GM21737 (cell line): ENCODE results near the gene APBB2.

ENCODE experiments used
- ATAC-seq: cut with Tn5 transposase; IDR thresholded peaks from one replicate; pipeline ENCODE4 v1.9.1; 2021; ENCODE audit warnings: mild to moderate bottlenecking, moderate library complexity; ENCODE audit not compliant: unreplicated experiment

Gene APBB2

DNA sequence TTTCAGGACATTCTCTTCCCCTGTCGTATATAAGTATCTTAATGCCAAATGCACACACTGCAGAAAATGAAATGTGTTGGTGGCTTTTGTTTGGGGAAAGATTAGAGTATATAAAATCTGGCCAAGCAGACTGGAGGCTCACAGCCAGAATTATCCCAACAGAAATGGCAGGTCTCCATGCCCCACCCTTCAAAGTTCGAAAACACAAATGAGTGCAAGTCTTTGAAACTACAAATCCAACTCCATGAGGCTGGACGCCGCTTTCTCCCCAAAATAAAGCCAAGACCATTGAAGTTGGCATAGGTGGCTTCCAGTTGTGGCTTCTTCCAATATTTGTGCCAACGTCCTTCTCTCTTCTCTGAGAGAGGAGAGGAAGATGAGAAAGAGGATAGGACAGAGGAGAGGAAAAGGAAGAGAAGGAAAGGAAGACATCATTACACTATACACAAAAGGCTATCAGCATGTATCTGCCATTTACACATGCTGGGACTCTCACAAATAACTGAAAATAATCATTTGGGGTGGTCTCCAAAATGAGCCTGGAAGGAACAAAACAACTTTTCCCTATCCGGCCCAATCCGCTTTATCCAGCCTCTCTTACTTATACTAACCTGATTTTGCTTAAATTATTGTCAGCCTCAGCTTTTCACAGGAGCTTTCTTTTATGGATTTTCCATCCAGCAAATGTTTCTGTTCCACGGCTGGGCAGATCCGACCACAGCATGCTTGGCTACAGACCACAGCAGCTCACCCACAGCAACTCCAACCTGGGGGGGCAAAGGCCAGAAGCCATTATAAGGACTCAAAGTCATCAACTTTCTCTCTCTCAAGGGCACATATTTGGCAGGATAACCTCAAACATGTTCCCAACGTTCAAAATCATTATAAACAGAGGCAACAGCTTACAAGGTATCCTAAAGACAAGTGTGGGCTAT lies 71.7 kb downstream of the APBB2 start:
- ATAC-seq: no peak

DNA sequence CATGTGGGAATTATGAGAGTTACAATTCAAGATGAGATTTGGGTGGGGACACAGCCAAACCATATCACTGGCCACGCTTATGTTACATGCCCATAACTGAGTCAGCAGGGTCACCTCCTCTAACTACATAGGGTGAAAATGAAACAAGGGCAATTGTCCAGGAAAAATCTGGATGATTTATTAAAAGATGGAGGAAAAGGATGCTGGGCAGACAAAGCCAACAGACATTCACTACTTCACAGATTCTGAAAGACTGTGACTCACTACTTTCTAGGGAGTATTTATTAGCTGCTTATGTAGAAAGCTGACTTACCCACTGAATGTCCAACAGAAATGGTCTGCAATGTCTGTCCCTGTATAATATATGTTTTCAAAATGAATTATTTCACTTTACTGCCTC lies 72.4 kb downstream of the APBB2 start:
- no peak for ATAC-seq

- no peak for ATAC-seq
These were observed 73.9 kb downstream of the APBB2 start for GRCh38 chr4:41140410-41140809.

DNA sequence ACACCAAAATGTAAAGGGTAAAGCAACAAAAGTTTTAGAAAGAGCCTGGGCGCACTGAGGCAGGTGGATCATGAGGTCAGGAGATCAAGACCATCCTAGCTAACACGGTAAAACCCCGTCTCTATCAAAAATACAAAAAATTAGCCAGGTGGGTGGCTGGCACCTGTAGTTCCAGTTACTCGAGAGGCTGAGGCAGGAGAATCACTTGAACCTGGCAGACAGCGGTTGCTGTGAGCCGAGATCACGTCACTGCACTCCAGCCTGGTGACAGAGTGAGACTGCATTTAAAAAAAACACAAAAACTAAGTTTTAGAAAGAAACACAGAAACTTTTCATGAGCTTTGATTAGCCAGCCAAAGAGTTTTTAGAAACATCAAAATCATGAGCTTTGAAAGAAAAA lies 76.5 kb downstream of the APBB2 start:
- ATAC-seq: no peak

DNA sequence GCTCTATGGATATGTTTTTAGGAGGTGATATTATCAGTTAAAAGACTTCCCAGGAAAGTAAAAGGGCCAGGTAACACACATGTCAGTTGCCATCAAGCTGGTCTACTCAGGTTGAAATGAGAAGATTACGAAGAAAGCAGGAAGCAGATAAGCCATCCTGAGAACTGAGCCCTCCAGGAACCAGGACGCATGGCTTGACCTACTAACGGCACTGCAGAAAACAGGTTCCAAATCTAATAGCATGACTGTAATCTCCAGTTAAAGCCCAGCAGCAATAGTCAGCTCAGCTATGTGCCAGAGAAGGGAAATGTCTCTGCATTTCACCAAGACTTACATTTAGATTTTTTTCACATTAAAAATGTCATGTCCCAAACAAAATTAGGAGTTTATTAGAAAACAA lies 77.9 kb downstream of the APBB2 start:
- no peak for ATAC-seq

GRCh38 chr4:41135801-41136200 lies 78.5 kb downstream of the APBB2 start:
- no peak for ATAC-seq

- no peak for ATAC-seq
These were observed 79.8 kb downstream of the APBB2 start for GRCh38 chr4:41134581-41134980.

- ATAC-seq: no peak
These were observed 80.8 kb downstream of the APBB2 start for GRCh38 chr4:41133454-41134018.

DNA sequence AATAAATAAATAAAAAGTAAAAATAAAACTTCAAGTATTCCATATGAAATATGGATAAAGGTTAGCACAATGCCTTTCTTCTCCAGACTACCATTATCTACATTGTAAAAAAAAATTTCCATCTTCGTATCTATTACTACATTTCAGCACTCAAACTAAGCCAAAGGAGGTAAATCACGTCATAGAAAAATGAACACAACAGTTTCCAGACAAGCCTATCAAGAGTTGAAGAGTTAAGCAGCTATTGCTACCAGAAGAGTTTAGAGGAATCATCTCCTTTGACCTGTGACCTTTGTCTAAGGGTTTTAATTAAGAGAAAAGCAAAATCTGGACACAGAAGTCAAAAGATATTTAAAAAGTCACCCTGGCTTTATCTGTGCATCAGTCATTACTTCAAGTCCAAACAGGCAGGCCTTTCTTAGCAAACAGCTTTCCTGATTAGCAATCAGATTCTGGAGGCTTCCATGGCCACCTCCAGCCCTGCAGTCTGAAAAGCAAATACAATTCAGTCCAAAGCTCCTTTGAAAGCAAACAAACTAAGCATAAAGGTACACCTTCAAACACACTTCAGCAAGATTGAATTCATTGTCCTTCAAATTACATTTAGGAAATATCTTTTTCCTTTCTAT lies 82.2 kb downstream of the APBB2 start:
- ATAC-seq: no peak

- no peak for ATAC-seq
These were observed 84.4 kb downstream of the APBB2 start for GRCh38 chr4:41129936-41130440.

GRCh38 chr4:41129128-41129754 lies 85.1 kb downstream of the APBB2 start:
- ATAC-seq: no peak

GRCh38 chr4:41125558-41126311 lies 88.6 kb downstream of the APBB2 start:
- ATAC-seq: no peak

DNA sequence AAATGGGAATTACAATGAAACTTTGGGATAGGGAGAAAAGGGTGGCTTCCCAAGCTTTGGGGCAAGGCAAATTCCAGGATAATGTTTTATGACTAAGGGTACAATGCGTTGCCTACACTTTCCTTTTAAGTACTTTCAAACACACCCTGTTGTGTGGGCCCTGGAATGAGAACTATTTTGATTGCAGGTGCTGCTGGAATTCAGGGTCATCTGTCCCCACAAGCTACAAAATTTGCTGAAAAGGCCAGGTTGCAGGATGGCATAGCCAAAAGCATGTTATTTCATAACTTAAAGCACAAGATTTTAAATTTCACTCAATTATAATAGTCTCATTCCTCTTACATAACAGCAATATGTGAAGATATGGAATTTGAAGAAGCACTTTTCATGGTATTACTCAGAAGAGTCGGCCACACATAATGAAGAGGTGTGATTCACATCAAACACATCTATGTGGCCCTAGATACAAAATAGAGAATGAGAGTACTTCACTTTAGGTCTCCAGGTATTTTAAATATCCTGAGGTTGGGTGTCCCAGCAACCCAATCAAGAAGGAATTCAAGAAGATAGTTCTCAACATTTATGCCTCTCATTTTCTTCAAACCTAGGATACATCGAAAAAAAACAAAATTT lies 89.3 kb downstream of the APBB2 start:
- no peak for ATAC-seq

GRCh38 chr4:41122775-41123174 lies 91.6 kb downstream of the APBB2 start:
- no peak for ATAC-seq

GRCh38 chr4:41122309-41122708 lies 92.0 kb downstream of the APBB2 start:
- ATAC-seq: no peak

GRCh38 chr4:41121906-41122305 lies 92.4 kb downstream of the APBB2 start:
- no peak for ATAC-seq

GRCh38 chr4:41120297-41121217 lies 93.8 kb downstream of the APBB2 start:
- ATAC-seq: no peak

DNA sequence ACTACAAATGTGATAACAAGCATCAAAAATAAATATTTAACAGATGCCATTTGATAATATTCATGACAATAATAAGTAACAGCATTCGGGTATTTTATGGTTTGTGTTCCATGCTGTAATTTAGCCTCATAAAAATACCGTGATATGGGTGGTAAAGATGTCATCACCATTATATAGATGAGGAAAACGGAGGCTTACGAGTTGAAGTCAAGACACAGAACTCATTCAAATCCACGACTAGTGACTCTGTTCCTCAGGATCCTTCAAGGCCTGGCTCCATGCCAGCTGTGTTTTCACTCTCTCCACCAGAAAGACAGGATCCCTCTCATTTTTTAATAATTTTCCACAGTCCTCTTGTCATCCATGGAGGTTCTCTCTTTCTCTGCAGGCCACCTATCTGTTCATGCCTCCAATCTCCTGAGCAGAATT lies 94.5 kb downstream of the APBB2 start:
- ATAC-seq: no peak

DNA sequence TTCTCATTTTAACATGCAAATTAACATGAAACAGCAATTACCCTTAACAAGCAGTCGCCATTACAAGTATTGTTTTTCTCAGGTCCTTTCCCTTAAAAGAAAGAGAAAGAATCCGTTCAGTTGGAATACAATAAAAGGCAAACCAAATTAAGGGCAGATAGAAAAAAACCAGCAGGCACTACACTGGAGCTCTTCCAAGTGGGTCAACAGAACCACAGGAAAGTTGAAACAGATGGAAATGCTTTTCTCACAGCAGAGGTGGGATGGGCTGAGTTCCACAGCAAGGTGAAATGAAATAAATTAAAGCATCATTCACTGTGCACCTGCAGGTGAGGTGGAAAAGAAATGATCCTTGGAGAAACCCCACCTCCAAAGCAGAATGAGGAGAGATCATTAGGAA lies 102.6 kb downstream of the APBB2 start:
- ATAC-seq: no peak
